ENCODE results near the gene TM9SF1. TPM values are rescaled to one million over a fixed set of nuclear protein-coding genes. Genes with fewer than 3 reads are reported as not detected.

Gene TM9SF1
- total RNA-seq, 1 experiment from 2014 or later, result 68.0 TPM

- Mint-ChIP-seq H3K4me1 (ENCODE audit: low read depth, unreplicated experiment) (peaks cover 12% of the 10 kb centered on the region), H3K4me3 (ENCODE audit: low read depth, unreplicated experiment) (peak overlapping the region; percentile 81), H3K9me3 (ENCODE audit: low read depth, unreplicated experiment) (no peaks in the 10 kb centered on the region), H3K36me3 (ENCODE audit: insufficient read depth, unreplicated experiment) (peaks cover 50% of the 10 kb centered on the region), H3K27ac (ENCODE audit: unreplicated experiment) (peak overlapping the region; percentile 4), H3K27me3 (ENCODE audit: unreplicated experiment) (no peaks in the 10 kb centered on the region)
- no peak for DNase-seq
- TF ChIP-seq CTCF (IDR thresholded peaks at IDR 0.05; ENCODE audit: unreplicated experiment), result no peak
- BruUV-seq (replicated peaks), result no TSS peak
- CTCF ChIA-PET, result interaction anchor here (0.8 to 1.6 kb wide), 8 partner anchors 12 to 108 kb away, joined by 3 to 9 read pairs (median 4); partner anchors contain the start of genes CIDEB, RABGGTA and TINF2
- intact Hi-C loops (cut with micrococcal nuclease; ENCODE audit: unreplicated experiment), result no loop called here
These were observed 21.1 kb upstream of the TM9SF1 start for GRCh38 chr14:24216345-24216699.

GRCh38 chr14:24215495-24216344, 20.5 kb upstream of the TM9SF1 start, which contains the start of gene MDP1:
Gene MDP1 (minus strand): TSS chr14:24216066. CDS start chr14:24215955, 111 bp downstream.
- H3K27me3 Mint-ChIP-seq (ENCODE audit: unreplicated experiment), result no peaks in the 10 kb centered on the region
- CTCF ChIA-PET, result interaction anchor here (0.6 to 1.6 kb wide), 9 partner anchors 13 to 107 kb away, joined by 3 to 9 read pairs (median 4); partner anchors contain the start of genes CIDEB, DHRS1, NOP9 and RABGGTA
- no TSS peak for BruUV-seq (replicated peaks)
- H3K4me3 Mint-ChIP-seq (ENCODE audit: low read depth, unreplicated experiment), result peak within 1 kb of the TSS; percentile 81
- peak; percentile 80 for DNase-seq
- TF ChIP-seq CTCF (IDR thresholded peaks at IDR 0.05; ENCODE audit: unreplicated experiment), result no peak
- H3K4me1 Mint-ChIP-seq (ENCODE audit: low read depth, unreplicated experiment), result peaks cover 12% of the 10 kb centered on the region
- peak within 1 kb of the TSS; percentile 4 for H3K27ac Mint-ChIP-seq (ENCODE audit: unreplicated experiment)
- no peaks in the 10 kb centered on the region for H3K9me3 Mint-ChIP-seq (ENCODE audit: low read depth, unreplicated experiment)
- intact Hi-C loops (cut with micrococcal nuclease; ENCODE audit: unreplicated experiment), result no loop called here
- peaks cover 52% of the 10 kb centered on the region for H3K36me3 Mint-ChIP-seq (ENCODE audit: insufficient read depth, unreplicated experiment)

GRCh38 chr14:24213866-24214662, 18.8 kb upstream of the TM9SF1 start:
- CTCF ChIA-PET, result interaction anchor here (0.6 to 1.3 kb wide), 4 partner anchors 18 to 793 kb away, joined by 3 read pairs; partner anchors contain the start of genes TINF2 and TM9SF1
- no peak for DNase-seq
- BruUV-seq (replicated peaks), result TSS peak; percentile 85
- TF ChIP-seq CTCF (IDR thresholded peaks at IDR 0.05; ENCODE audit: unreplicated experiment), result no peak
- Mint-ChIP-seq H3K27ac (ENCODE audit: unreplicated experiment) (peak overlapping the region; percentile 90), H3K27me3 (ENCODE audit: unreplicated experiment) (no peaks in the 10 kb centered on the region), H3K4me3 (ENCODE audit: low read depth, unreplicated experiment) (peak overlapping the region; percentile 86), H3K4me1 (ENCODE audit: low read depth, unreplicated experiment) (peaks cover 12% of the 10 kb centered on the region), H3K36me3 (ENCODE audit: insufficient read depth, unreplicated experiment) (peaks cover 64% of the 10 kb centered on the region), H3K9me3 (ENCODE audit: low read depth, unreplicated experiment) (no peaks in the 10 kb centered on the region)
- intact Hi-C loops (cut with micrococcal nuclease; ENCODE audit: unreplicated experiment), result no loop called here
